ENCODE results near the gene IGFN1. TPM values are rescaled to one million over a fixed set of nuclear protein-coding genes. Genes with fewer than 3 reads are reported as not detected.

IGFN1 gene
- total RNA-seq, 1 experiment from 2014 or later = 4.3 TPM

- Histone ChIP-seq H3K36me3 (ENCODE audit: low read depth) (no peaks in the 10 kb centered on the region), H4K20me1 (ENCODE audit: insufficient read depth) (no peaks in the 10 kb centered on the region), H3K9me2 (ENCODE audit: insufficient read depth) (no peaks in the 10 kb centered on the region), H3K4me1 (replicated peaks; ENCODE audit: insufficient read depth) (peaks cover 41% of the 10 kb centered on the region), H3K79me2 (ENCODE audit: low read depth) (no peaks in the 10 kb centered on the region), H2AFZ (no peak overlapping the region), H3K27ac (peak overlapping the region; percentile 87), H3K9me3 (ENCODE audit: insufficient read depth, low read depth) (no peaks in the 10 kb centered on the region), H3K4me2 (peak overlapping the region; percentile 11; the same call in 1 of the 2 replicates), H3K4me3 (no peak overlapping the region), H3F3A (ENCODE audit: insufficient read depth, low read depth) (peaks cover 24% of the 10 kb centered on the region), H3K27me3 (ENCODE audit: insufficient read depth, low read depth) (no peaks in the 10 kb centered on the region)
- POLR2A ChIA-PET (ENCODE audit: unreplicated experiment) = no interaction called here
- no peak for DNase-seq
- BruUV-seq (replicated peaks) = no TSS peak
- intact Hi-C loops (cut with micrococcal nuclease; ENCODE audit: unreplicated experiment) = loop anchor here (5.0 kb wide), 1 partner anchor 79 kb away; no protein-coding TSS in a partner anchor
- CTCF ChIA-PET = no interaction called here
- TF ChIP-seq EZH2 (IDR thresholded peaks at IDR 0.05; ENCODE audit: low read depth) (no peak), CTCF (conservative IDR thresholded peaks at IDR 0.05) (no peak)
Measured at GRCh38 chr1:201268604-201269151, 78.1 kb downstream of the IGFN1 start.

GRCh38 chr1:201269281-201269680, 78.7 kb downstream of the IGFN1 start:
- intact Hi-C loops (cut with micrococcal nuclease; ENCODE audit: unreplicated experiment) = loop anchor here (5.0 kb wide), 1 partner anchor 78 kb away; no protein-coding TSS in a partner anchor
- Histone ChIP-seq H3K36me3 (ENCODE audit: low read depth) (no peaks in the 10 kb centered on the region), H3K9me2 (ENCODE audit: insufficient read depth) (no peaks in the 10 kb centered on the region), H3K9me3 (ENCODE audit: insufficient read depth, low read depth) (no peaks in the 10 kb centered on the region), H3K4me1 (replicated peaks; ENCODE audit: insufficient read depth) (peaks cover 42% of the 10 kb centered on the region), H4K20me1 (ENCODE audit: insufficient read depth) (no peaks in the 10 kb centered on the region), H3K27ac (0 out of 2 replicates have a peak overlapping the region, but pooled peaks have one; percentile 87), H2AFZ (no peak overlapping the region), H3K79me2 (ENCODE audit: low read depth) (no peaks in the 10 kb centered on the region), H3F3A (ENCODE audit: insufficient read depth, low read depth) (peaks cover 25% of the 10 kb centered on the region), H3K27me3 (ENCODE audit: insufficient read depth, low read depth) (no peaks in the 10 kb centered on the region), H3K4me2 (no peak overlapping the region), H3K4me3 (no peak overlapping the region)
- CTCF ChIA-PET = no interaction called here
- no peak for DNase-seq
- BruUV-seq (replicated peaks) = no TSS peak
- POLR2A ChIA-PET (ENCODE audit: unreplicated experiment) = no interaction called here
- TF ChIP-seq CTCF (conservative IDR thresholded peaks at IDR 0.05) = no peak
- TF ChIP-seq EZH2 (IDR thresholded peaks at IDR 0.05; ENCODE audit: low read depth) = no peak

GRCh38 chr1:201269900-201270410, 79.3 kb downstream of the IGFN1 start:
- H3K27ac ChIP-seq = no peak overlapping the region
- no TSS peak for BruUV-seq (replicated peaks)
- intact Hi-C loops (cut with micrococcal nuclease; ENCODE audit: unreplicated experiment) = loop anchor here (5.0 kb wide), 1 partner anchor 77 kb away; no protein-coding TSS in a partner anchor

More at GRCh38 chr1:201269900-201270410, 79.3 kb downstream of the IGFN1 start:
- Histone ChIP-seq H3K9me2 (ENCODE audit: insufficient read depth) (no peaks in the 10 kb centered on the region), H4K20me1 (ENCODE audit: insufficient read depth) (no peaks in the 10 kb centered on the region), H3F3A (ENCODE audit: insufficient read depth, low read depth) (peaks cover 32% of the 10 kb centered on the region), H3K4me2 (no peak overlapping the region), H3K4me1 (replicated peaks; ENCODE audit: insufficient read depth) (peaks cover 49% of the 10 kb centered on the region), H3K4me3 (no peak overlapping the region), H3K27me3 (ENCODE audit: insufficient read depth, low read depth) (no peaks in the 10 kb centered on the region), H3K9me3 (ENCODE audit: insufficient read depth, low read depth) (no peaks in the 10 kb centered on the region), H3K79me2 (ENCODE audit: low read depth) (no peaks in the 10 kb centered on the region), H2AFZ (no peak overlapping the region), H3K36me3 (ENCODE audit: low read depth) (no peaks in the 10 kb centered on the region)
- TF ChIP-seq CTCF (conservative IDR thresholded peaks at IDR 0.05) = no peak
- TF ChIP-seq EZH2 (IDR thresholded peaks at IDR 0.05; ENCODE audit: low read depth) = no peak
- CTCF ChIA-PET = no interaction called here
- DNase-seq = no peak
- POLR2A ChIA-PET (ENCODE audit: unreplicated experiment) = no interaction called here
